HG03457 (cell line): ENCODE results near the gene ISM1.

Source experiments
- ATAC-seq: cut with Tn5 transposase; IDR thresholded peaks from one replicate; pipeline ENCODE4 v1.9.1; 2021; ENCODE audit warnings: moderate number of reproducible peaks; ENCODE audit not compliant: unreplicated experiment

Gene ISM1

GRCh38 chr20:13340088-13340487 is 119.0 kb downstream of the ISM1 start:
- no peak for ATAC-seq

DNA sequence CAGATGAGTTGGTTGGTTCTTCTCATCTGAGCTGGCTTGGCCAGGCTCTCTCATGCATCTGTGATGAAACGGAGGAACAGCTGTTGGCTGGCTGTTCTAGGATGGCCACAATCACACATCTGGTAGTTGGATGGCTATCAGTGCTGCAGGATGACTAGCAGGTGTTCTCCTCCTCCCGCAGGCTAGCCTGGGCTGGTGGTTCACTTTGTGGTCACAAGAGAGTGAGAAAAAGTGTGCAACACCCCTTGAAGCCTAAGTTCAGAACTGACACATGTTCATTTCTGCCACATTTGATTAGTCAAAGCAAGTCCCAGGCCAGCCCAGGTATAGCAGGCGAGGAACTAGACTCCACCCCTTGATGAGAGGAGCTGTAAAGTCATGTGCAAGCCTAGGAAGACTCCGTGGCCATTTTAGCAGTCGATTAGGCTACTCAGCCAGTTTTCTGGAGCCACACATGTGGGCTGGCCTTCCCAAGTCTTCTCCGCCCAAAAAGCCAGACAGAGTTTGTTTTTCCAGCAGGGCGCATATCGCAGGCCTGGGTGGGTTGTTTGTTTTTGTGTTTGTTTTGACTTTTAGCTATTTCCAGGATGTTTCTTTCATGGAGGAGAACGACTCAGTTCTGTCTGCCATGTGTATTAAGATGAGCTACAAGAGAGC is 120.8 kb downstream of the ISM1 start:
- ATAC-seq = no peak

GRCh38 chr20:13342469-13343242 is 121.6 kb downstream of the ISM1 start:
- ATAC-seq = no peak

- ATAC-seq = no peak
Measured at GRCh38 chr20:13344671-13345070, 123.6 kb downstream of the ISM1 start.

DNA sequence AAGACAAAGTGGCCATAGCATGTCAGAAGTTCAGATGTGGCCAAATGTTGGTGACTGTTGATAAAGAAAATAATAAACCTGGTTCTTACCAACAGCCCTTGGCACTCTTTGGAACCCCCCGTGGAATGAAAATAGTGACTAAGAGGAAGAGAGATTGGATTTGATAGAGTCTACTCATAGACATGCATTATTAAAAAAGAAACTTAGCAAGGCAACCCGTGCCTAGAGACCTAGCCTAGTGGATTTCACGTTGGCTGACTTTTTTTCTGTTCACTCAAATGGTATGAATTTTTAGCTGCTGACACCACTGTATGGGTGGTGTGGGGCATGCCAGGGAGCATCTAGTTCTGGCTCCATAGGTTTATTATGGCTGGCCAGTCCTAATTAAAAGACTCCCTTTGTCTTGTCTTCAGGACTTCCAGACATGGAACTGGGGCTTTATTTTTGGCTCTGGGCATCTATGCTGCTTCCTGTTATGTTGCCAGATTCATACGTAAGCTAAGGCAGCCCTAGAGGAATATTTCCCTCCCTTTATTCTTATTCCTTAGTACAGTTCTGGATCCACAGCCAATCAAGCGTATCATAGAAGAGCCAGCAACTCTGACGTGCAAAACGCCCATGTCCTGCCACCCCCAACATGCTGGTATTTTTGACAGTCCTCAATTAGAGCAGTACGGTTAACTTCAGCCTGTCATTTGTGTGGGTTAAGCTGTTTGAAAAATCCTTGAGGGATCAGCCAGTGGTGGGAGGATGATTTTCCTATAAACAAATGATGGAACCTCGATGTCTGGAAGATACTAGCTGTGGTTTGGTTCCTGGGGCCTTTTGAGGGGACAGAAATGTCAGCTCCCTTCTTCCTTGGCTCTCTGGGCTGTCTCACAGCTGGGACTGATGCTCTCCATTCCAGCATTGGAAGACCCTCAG is 127.5 kb downstream of the ISM1 start:
- ATAC-seq = no peak

DNA sequence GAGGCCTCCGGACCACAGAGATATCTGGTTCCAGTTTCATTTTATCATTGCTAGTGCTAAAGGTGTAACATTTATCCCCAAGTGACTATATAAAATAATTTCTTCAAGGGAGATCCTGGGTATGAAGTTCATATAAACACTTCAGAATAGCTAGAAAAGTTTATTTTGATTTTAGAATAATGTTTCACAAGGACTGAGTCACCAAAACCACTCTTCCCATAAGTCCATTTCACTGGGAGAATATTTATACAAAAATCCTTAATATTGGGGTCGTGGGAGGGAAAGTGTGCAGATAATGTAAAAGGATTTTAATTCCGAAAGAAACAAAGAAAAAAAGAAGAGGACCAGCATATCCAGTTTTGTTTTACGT is 128.1 kb downstream of the ISM1 start:
- no peak for ATAC-seq
